Suprapubic skin (tissue), 4 donors: ENCODE data around the gene TMEM178A.

ENCODE experiments used
- CTCF ChIP-seq, 2 donors: fragments of 200-600 bp in 1 of 2; fragments of 450-650 bp in 1 of 2; sonication (generic) in 1 of 2; IDR thresholded peaks; one replicate each; pipeline ENCODE4 v1.5.1; 2016 to 2019; ENCODE audit warnings: antibody characterized with exemption in 2 of 2, mild to moderate bottlenecking in 1 of 2, moderate library complexity in 1 of 2
- EP300 ChIP-seq: sonication (generic); formaldehyde crosslinking; IDR thresholded peaks from one replicate; pipeline ENCODE4 v1.6.1; 2017; ENCODE audit warnings: antibody characterized with exemption
- POLR2A ChIP-seq, 2 donors: fragments of 450-650 bp; IDR thresholded peaks; one replicate each; pipeline ENCODE4 v1.6.1; 2017; ENCODE audit warnings: antibody characterized with exemption in 2 of 2, mild to moderate bottlenecking in 2 of 2, moderate library complexity in 2 of 2
- POLR2AphosphoS5 ChIP-seq, 3 donors: sonication (generic); formaldehyde crosslinking; IDR thresholded peaks; one replicate each; pipeline ENCODE4 v1.6.1; 2017; ENCODE audit warnings: antibody characterized with exemption in 3 of 3

- TF ChIP-seq POLR2A (IDR thresholded peaks at IDR 0.05) (no peak), CTCF (IDR thresholded peaks at IDR 0.05) (peak in 1 of 2 donors; percentile 29), POLR2AphosphoS5 (IDR thresholded peaks at IDR 0.05) (no peak), EP300 (no peak)
Observed at GRCh38 chr2:39730685-39731302, 65.1 kb downstream of the TMEM178A start.
